ENCODE measurements around the gene MAPKAPK2.

MAPKAPK2 gene

GRCh38 chr1:206706298-206706791 is 21.6 kb downstream of the MAPKAPK2 start:
- no peak overlapping the region for H2AK5ac ChIP-seq (ENCODE audit: low read depth, low read length)
- no peak overlapping the region for H2BK120ac ChIP-seq (ENCODE audit: low read depth, low read length)
- H2BK12ac ChIP-seq (ENCODE audit: low read length), result no peak overlapping the region
- peaks cover 51 to 52% of the 10 kb centered on the region in 2 donors for H3K4me1 ChIP-seq (ENCODE audit: control insufficient read depth in 2 of 2, insufficient read depth in 1 of 2, low read depth in 1 of 2, low read length in 2 of 2)
- H4K91ac ChIP-seq (ENCODE audit: low read depth, low read length, poor library complexity), result no peak overlapping the region
- peak overlapping the region; percentile 36 for H3K9ac ChIP-seq (ENCODE audit: low read depth, low read length, poor library complexity)
- no peak overlapping the region for H3K14ac ChIP-seq (ENCODE audit: low read length)
- DNase-seq (ENCODE audit: low spot score), result peak; percentile 36
- H3K4me3 ChIP-seq (ENCODE audit: low read length in 2 of 2), result no peak overlapping the region
- H3K27ac ChIP-seq (replicated peaks; ENCODE audit: low read length), result no peak overlapping the region
- H3K27me3 ChIP-seq (ENCODE audit: control insufficient read depth in 3 of 3, insufficient read depth in 3 of 3, low read depth in 1 of 3, low read length in 3 of 3), result no peaks in the 10 kb centered on the region
- H3K23ac ChIP-seq (ENCODE audit: low read depth, low read length, poor library complexity), result no peak overlapping the region
- WGBS, 2 donors (ENCODE audit: extremely low coverage in 2 of 2, insufficient read length in 2 of 2, insufficient replicate concordance in 1 of 2), result no CpG with 5 or more reads among the region's 11 CpGs
- no peak overlapping the region for H2AFZ ChIP-seq (ENCODE audit: low read length)
- no peaks in the 10 kb centered on the region for H3K36me3 ChIP-seq (replicated peaks in 1 of 2; ENCODE audit: control insufficient read depth in 2 of 2, insufficient read depth in 2 of 2, low read length in 2 of 2)
- H3K9me3 ChIP-seq (replicated peaks in 1 of 2; ENCODE audit: control insufficient read depth in 2 of 2, insufficient read depth in 1 of 2, low read depth in 1 of 2, low read length in 2 of 2), result no peaks in the 10 kb centered on the region
- H3K18ac ChIP-seq (ENCODE audit: low read length), result peak overlapping the region; percentile 15
- H2BK5ac ChIP-seq (ENCODE audit: low read length), result no peak overlapping the region
- H3K4ac ChIP-seq (ENCODE audit: low read length), result no peak overlapping the region
- no peak overlapping the region for H4K8ac ChIP-seq (ENCODE audit: low read depth, low read length)
- peaks cover 8% of the 10 kb centered on the region for H3K79me1 ChIP-seq (ENCODE audit: low read depth, low read length)
- H2BK15ac ChIP-seq (ENCODE audit: low read length), result no peak overlapping the region
- H3K4me2 ChIP-seq (ENCODE audit: insufficient read depth, low read length, poor library complexity, severe bottlenecking), result no peak overlapping the region

GRCh38 chr1:206706806-206707366 is 22.2 kb downstream of the MAPKAPK2 start:
- Histone ChIP-seq H4K91ac (ENCODE audit: low read depth, low read length, poor library complexity) (no peak overlapping the region), H3K79me1 (ENCODE audit: low read depth, low read length) (peaks cover 8% of the 10 kb centered on the region), H2AK5ac (ENCODE audit: low read depth, low read length) (no peak overlapping the region), H2BK120ac (ENCODE audit: low read depth, low read length) (no peak overlapping the region), H3K4ac (ENCODE audit: low read length) (no peak overlapping the region), H3K27me3 (ENCODE audit: control insufficient read depth in 3 of 3, insufficient read depth in 3 of 3, low read depth in 1 of 3, low read length in 3 of 3) (no peaks in the 10 kb centered on the region), H2BK15ac (ENCODE audit: low read length) (no peak overlapping the region), H3K4me2 (ENCODE audit: insufficient read depth, low read length, poor library complexity, severe bottlenecking) (no peak overlapping the region), H2BK5ac (ENCODE audit: low read length) (no peak overlapping the region), H3K23ac (ENCODE audit: low read depth, low read length, poor library complexity) (no peak overlapping the region), H3K4me1 (ENCODE audit: control insufficient read depth in 2 of 2, insufficient read depth in 1 of 2, low read depth in 1 of 2, low read length in 2 of 2) (peaks cover 51 to 52% of the 10 kb centered on the region in 2 donors), H3K4me3 (ENCODE audit: low read length in 2 of 2) (no peak overlapping the region), H3K9me3 (replicated peaks in 1 of 2; ENCODE audit: control insufficient read depth in 2 of 2, insufficient read depth in 1 of 2, low read depth in 1 of 2, low read length in 2 of 2) (no peaks in the 10 kb centered on the region), H4K8ac (ENCODE audit: low read depth, low read length) (no peak overlapping the region), H3K27ac (replicated peaks; ENCODE audit: low read length) (no peak overlapping the region), H2BK12ac (ENCODE audit: low read length) (no peak overlapping the region), H3K18ac (ENCODE audit: low read length) (peak overlapping the region; percentile 60), H3K9ac (ENCODE audit: low read depth, low read length, poor library complexity) (no peak overlapping the region), H3K36me3 (replicated peaks in 1 of 2; ENCODE audit: control insufficient read depth in 2 of 2, insufficient read depth in 2 of 2, low read length in 2 of 2) (no peaks in the 10 kb centered on the region), H3K14ac (ENCODE audit: low read length) (no peak overlapping the region), H2AFZ (ENCODE audit: low read length) (no peak overlapping the region)
- DNase-seq (ENCODE audit: low spot score), result no peak
- WGBS, 2 donors (ENCODE audit: extremely low coverage in 2 of 2, insufficient read length in 2 of 2, insufficient replicate concordance in 1 of 2), result no CpG with 5 or more reads among the region's 8 CpGs

- Histone ChIP-seq H3K27ac (replicated peaks; ENCODE audit: low read length) (no peak overlapping the region), H3K4me2 (ENCODE audit: insufficient read depth, low read length, poor library complexity, severe bottlenecking) (no peak overlapping the region), H2BK120ac (ENCODE audit: low read depth, low read length) (no peak overlapping the region), H2BK15ac (ENCODE audit: low read length) (no peak overlapping the region), H2BK5ac (ENCODE audit: low read length) (no peak overlapping the region), H2AK5ac (ENCODE audit: low read depth, low read length) (no peak overlapping the region), H4K8ac (ENCODE audit: low read depth, low read length) (no peak overlapping the region), H2AFZ (ENCODE audit: low read length) (no peak overlapping the region), H3K9me3 (replicated peaks in 1 of 2; ENCODE audit: control insufficient read depth in 2 of 2, insufficient read depth in 1 of 2, low read depth in 1 of 2, low read length in 2 of 2) (no peaks in the 10 kb centered on the region), H3K14ac (ENCODE audit: low read length) (no peak overlapping the region), H4K91ac (ENCODE audit: low read depth, low read length, poor library complexity) (no peak overlapping the region), H3K23ac (ENCODE audit: low read depth, low read length, poor library complexity) (no peak overlapping the region), H3K18ac (ENCODE audit: low read length) (no peak overlapping the region), H3K4me3 (ENCODE audit: low read length in 2 of 2) (no peak overlapping the region), H2BK12ac (ENCODE audit: low read length) (no peak overlapping the region), H3K4me1 (ENCODE audit: control insufficient read depth in 2 of 2, insufficient read depth in 1 of 2, low read depth in 1 of 2, low read length in 2 of 2) (peaks cover 43 to 45% of the 10 kb centered on the region in 2 donors), H3K27me3 (ENCODE audit: control insufficient read depth in 3 of 3, insufficient read depth in 3 of 3, low read depth in 1 of 3, low read length in 3 of 3) (no peaks in the 10 kb centered on the region), H3K79me1 (ENCODE audit: low read depth, low read length) (peaks cover 5% of the 10 kb centered on the region), H3K4ac (ENCODE audit: low read length) (no peak overlapping the region), H3K9ac (ENCODE audit: low read depth, low read length, poor library complexity) (no peak overlapping the region), H3K36me3 (replicated peaks in 1 of 2; ENCODE audit: control insufficient read depth in 2 of 2, insufficient read depth in 2 of 2, low read length in 2 of 2) (no peaks in the 10 kb centered on the region)
- WGBS, 2 donors (ENCODE audit: extremely low coverage in 2 of 2, insufficient read length in 2 of 2, insufficient replicate concordance in 1 of 2), result no CpG with 5 or more reads among the region's 2 CpGs
- DNase-seq (ENCODE audit: low spot score), result no peak
These were observed 23.4 kb downstream of the MAPKAPK2 start for GRCh38 chr1:206708058-206708457.

- Histone ChIP-seq H3K4me3 (ENCODE audit: low read length in 2 of 2) (no peak overlapping the region), H3K9ac (ENCODE audit: low read depth, low read length, poor library complexity) (no peak overlapping the region), H3K27ac (replicated peaks; ENCODE audit: low read length) (no peak overlapping the region), H3K23ac (ENCODE audit: low read depth, low read length, poor library complexity) (no peak overlapping the region), H3K4ac (ENCODE audit: low read length) (no peak overlapping the region), H2AK5ac (ENCODE audit: low read depth, low read length) (no peak overlapping the region), H3K36me3 (replicated peaks in 1 of 2; ENCODE audit: control insufficient read depth in 2 of 2, insufficient read depth in 2 of 2, low read length in 2 of 2) (no peaks in the 10 kb centered on the region), H3K79me1 (ENCODE audit: low read depth, low read length) (peaks cover 5% of the 10 kb centered on the region), H3K27me3 (ENCODE audit: control insufficient read depth in 3 of 3, insufficient read depth in 3 of 3, low read depth in 1 of 3, low read length in 3 of 3) (no peaks in the 10 kb centered on the region), H3K4me2 (ENCODE audit: insufficient read depth, low read length, poor library complexity, severe bottlenecking) (no peak overlapping the region), H3K14ac (ENCODE audit: low read length) (no peak overlapping the region), H3K9me3 (replicated peaks in 1 of 2; ENCODE audit: control insufficient read depth in 2 of 2, insufficient read depth in 1 of 2, low read depth in 1 of 2, low read length in 2 of 2) (no peaks in the 10 kb centered on the region), H2BK5ac (ENCODE audit: low read length) (no peak overlapping the region), H2BK15ac (ENCODE audit: low read length) (no peak overlapping the region), H3K18ac (ENCODE audit: low read length) (no peak overlapping the region), H2BK120ac (ENCODE audit: low read depth, low read length) (no peak overlapping the region), H2BK12ac (ENCODE audit: low read length) (no peak overlapping the region), H4K91ac (ENCODE audit: low read depth, low read length, poor library complexity) (no peak overlapping the region), H4K8ac (ENCODE audit: low read depth, low read length) (no peak overlapping the region), H3K4me1 (ENCODE audit: control insufficient read depth in 2 of 2, insufficient read depth in 1 of 2, low read depth in 1 of 2, low read length in 2 of 2) (peaks cover 38 to 42% of the 10 kb centered on the region in 2 donors), H2AFZ (ENCODE audit: low read length) (no peak overlapping the region)
- DNase-seq (ENCODE audit: low spot score), result no peak
- WGBS, 2 donors (ENCODE audit: extremely low coverage in 2 of 2, insufficient read length in 2 of 2, insufficient replicate concordance in 1 of 2), result no CpG with 5 or more reads among the region's 2 CpGs
These were observed 24.2 kb downstream of the MAPKAPK2 start for GRCh38 chr1:206708882-206709281.

Measured in neuronal stem cell (in vitro differentiated cells).